ENCODE results near the gene DNAJC16.

- TF ChIP-seq TAF1 (IDR thresholded peaks at IDR 0.05; ENCODE audit: low read depth) (no peak), REST (IDR thresholded peaks at IDR 0.05; ENCODE audit: low read depth) (no peak), TEAD4 (IDR thresholded peaks at IDR 0.05) (no peak), RAD21 (IDR thresholded peaks at IDR 0.05; ENCODE audit: low read depth) (no peak), CEBPB (IDR thresholded peaks at IDR 0.05) (no peak), YY1 (IDR thresholded peaks at IDR 0.05; ENCODE audit: low read depth) (no peak), EP300 (IDR thresholded peaks at IDR 0.05; ENCODE audit: borderline replicate concordance) (no peak)
Measured at GRCh38 chr1:15541231-15541792, 14.7 kb downstream of the DNAJC16 start.

All from Ishikawa (cell line).